HUDEP-2 (cell line): Measurements from ENCODE around the gene SLC25A46.
"Not testable (repeated sequence)": the region's sequence is repeated elsewhere in the genome, so short reads cannot be mapped to it uniquely, and the experiment has no call there.

Source experiments
- DNase-seq, 76 experiments: peaks; one replicate each; lab custom pipeline; 2025; ENCODE audit not compliant: unreplicated experiment in 76 of 76; lab: John Stamatoyannopoulos, UW

SLC25A46 gene

GRCh38 chr5:110753600-110753999 lies 14.8 kb downstream of the SLC25A46 start:
- DNase-seq: peak in 1 of 76 experiments; percentile 9

- DNase-seq: no peak
Measured at GRCh38 chr5:110754181-110754580, 15.4 kb downstream of the SLC25A46 start.

- DNase-seq: peak in 23 of 76 experiments; percentile 1 to 50 (median 23)
Measured at GRCh38 chr5:110757118-110757729, 18.4 kb downstream of the SLC25A46 start.

GRCh38 chr5:110760158-110760557 lies 21.4 kb downstream of the SLC25A46 start:
- no peak for DNase-seq

GRCh38 chr5:110768138-110768860 lies 29.5 kb downstream of the SLC25A46 start:
- DNase-seq: no peak

GRCh38 chr5:110769000-110769681 lies 30.3 kb downstream of the SLC25A46 start:
- DNase-seq: no peak

GRCh38 chr5:110770286-110770685 lies 31.5 kb downstream of the SLC25A46 start:
- DNase-seq: no peak

- no peak for DNase-seq
Measured at GRCh38 chr5:110784901-110785300, 46.1 kb downstream of the SLC25A46 start.

GRCh38 chr5:110785356-110785755 lies 46.5 kb downstream of the SLC25A46 start:
- DNase-seq: no peak

- not testable (repeated sequence) for DNase-seq
Measured at GRCh38 chr5:110788006-110788405, 49.2 kb downstream of the SLC25A46 start.

- no peak for DNase-seq
Measured at GRCh38 chr5:110790673-110791072, 51.9 kb downstream of the SLC25A46 start.

GRCh38 chr5:110802998-110803397 lies 64.2 kb downstream of the SLC25A46 start:
- no peak for DNase-seq

GRCh38 chr5:110803467-110804326 lies 64.9 kb downstream of the SLC25A46 start:
- DNase-seq: no peak

GRCh38 chr5:110807169-110807568 lies 68.4 kb downstream of the SLC25A46 start:
- DNase-seq: no peak

GRCh38 chr5:110809006-110809405 lies 70.2 kb downstream of the SLC25A46 start:
- no peak for DNase-seq
